HG02970 (cell line): ENCODE data around the gene CCSAP.
"Not testable (repeated sequence)": the region's sequence is repeated elsewhere in the genome, so short reads cannot be mapped to it uniquely, and the experiment has no call there.

ENCODE experiments used
- ATAC-seq: cut with Tn5 transposase; IDR thresholded peaks from one replicate; pipeline ENCODE4 v1.9.1; 2021; ENCODE audit warnings: mild to moderate bottlenecking, moderate library complexity, moderate number of reproducible peaks; ENCODE audit not compliant: unreplicated experiment, low FRiP score

The CCSAP gene

GRCh38 chr1:229342656-229343569 lies at the start of gene CCSAP:
TSS of gene CCSAP (minus strand) at chr1:229343047. CDS start at chr1:229342465, 582 bp downstream.
- ATAC-seq = peak; percentile 31

- ATAC-seq = no peak
Observed at GRCh38 chr1:229390130-229390529, 47.3 kb upstream of the CCSAP start.

DNA sequence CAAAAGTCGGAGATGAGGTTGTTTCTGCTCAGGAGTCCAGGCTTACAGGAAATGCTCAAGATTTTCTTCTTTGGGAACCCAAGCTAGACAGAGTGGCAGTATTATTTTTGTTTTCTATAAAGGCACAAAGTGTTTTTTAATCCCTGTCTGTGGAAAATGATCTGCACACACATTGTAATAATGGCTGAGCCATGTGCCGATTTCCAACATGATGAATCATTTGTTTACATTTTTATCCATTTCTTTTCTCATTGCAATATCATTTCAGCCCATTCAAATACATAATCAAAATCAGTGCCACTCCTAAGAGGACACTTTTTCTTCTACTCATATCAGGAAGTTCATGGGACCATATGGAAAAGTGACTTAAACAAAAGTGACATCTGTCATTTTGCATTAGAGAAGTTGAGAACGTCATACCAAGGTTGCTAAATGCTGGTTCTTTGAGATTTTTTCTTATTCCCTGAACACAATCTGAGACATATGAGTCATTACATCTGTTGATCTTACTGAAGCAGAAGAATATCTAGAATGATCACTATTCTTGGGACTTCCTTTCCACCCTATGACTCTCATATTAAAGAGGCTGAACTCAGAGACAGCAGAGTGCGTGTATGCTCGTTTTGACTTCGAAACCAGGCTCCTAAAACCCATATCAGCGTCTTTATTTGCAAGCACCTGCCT lies 46.2 kb upstream of the CCSAP start:
- ATAC-seq = no peak

DNA sequence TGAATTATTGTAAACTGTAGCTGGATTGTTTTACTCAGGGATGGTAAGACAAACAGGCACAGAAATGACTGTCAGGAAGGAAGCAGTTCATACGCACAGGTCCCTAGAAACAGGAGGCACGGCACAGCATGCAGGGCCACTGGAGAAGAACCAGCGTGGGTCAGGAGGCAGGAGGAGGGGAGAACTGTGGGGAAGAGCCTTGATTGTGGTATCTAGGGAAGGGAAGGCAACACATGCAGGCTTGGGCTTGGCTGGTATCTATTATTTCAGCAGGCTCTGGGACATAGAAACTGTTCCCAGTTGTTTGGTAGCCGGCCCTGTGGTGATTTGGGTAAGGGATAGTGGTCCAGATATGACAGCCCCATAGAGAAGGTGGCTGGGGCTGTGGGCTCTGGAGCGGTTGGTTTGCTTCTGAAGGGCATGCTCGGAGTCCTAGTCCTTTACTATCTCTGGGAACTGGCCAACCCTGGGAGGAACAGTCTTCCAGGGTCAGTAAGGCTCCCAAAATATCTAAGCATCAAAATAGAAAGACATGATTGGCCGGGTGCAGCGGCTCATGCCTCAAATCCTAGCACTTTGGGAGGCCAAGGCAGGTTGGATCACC lies 43.1 kb upstream of the CCSAP start:
- ATAC-seq = no peak

- ATAC-seq = no peak
Observed at GRCh38 chr1:229384822-229385221, 42.0 kb upstream of the CCSAP start.

DNA sequence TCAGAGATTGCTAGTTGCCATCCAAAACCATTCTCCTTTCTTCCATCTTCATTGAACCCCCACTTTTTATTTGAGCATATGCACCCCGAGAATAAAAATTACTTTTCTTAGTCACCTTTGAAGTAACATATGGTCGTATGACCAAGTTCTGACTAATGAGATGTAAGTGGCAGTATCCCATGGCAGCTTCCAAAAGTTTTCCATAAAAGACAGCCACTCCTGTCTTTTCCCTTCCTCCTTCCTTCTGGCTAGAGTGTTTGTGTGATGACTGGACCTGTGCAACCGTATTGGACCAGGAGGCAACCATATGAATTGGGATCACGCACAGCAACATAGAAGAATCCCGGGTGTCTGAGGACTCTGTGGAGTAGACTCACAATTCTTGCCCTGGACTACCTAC lies 41.1 kb upstream of the CCSAP start:
- ATAC-seq = no peak

DNA sequence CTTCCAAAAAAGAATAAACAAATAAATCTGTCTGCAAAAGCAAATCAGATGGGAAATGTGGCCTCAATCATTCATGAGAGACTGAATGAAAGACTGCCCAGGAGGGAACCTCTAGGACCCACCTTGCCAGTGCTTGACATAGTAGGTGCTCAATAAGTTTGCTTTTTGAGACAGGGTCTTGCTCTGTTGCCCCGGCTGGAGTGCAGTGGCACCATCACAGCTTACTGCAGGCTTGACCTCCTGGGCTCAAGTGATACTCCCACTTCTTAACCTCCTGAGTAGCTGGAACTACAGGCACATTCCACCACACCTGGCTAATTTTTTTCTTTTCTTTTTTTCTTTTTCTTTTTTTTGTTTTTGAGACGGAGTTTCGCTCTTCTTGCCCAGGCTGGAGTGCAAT lies 40.3 kb upstream of the CCSAP start:
- no peak for ATAC-seq

DNA sequence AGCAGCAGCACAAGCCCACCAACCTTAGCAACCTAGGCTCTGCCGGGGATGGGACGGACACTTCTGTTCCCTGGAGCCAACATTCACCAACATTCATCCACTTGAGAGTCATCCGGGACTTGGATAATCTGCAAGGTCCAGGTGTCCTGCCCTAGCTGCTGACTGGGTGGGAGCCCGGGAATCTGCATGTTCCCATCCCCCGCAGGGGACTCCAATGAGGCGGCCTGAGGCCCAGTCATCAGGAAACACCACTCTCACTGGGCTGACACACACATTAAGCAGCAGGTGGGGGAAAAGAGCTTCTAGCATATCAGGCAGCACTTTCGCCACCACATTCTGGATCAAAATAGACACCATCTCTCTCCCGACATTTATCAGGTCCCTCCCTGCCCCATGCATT lies 38.4 kb upstream of the CCSAP start:
- no peak for ATAC-seq

GRCh38 chr1:229380536-229381160 lies 37.8 kb upstream of the CCSAP start:
- no peak for ATAC-seq

DNA sequence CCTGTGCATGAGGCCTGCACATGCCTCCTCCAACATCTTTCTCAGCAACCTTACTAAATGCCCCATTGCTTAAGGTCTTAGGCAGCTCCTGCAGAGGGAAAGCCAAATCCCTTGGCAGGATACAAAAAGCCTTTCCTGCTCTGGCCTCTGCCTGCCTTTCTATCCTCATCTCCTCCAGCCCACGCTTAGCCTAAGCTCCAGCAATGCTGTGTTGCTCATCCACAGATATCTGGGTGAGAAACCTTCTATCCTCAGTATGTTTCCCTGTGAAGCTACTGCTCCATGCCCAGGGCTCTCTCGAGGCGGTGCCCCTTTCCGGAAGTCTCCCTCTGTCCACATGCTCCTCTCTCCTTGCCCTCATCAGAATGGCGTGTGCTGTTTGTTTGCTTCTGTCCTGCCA lies 37.0 kb upstream of the CCSAP start:
- ATAC-seq = no peak

DNA sequence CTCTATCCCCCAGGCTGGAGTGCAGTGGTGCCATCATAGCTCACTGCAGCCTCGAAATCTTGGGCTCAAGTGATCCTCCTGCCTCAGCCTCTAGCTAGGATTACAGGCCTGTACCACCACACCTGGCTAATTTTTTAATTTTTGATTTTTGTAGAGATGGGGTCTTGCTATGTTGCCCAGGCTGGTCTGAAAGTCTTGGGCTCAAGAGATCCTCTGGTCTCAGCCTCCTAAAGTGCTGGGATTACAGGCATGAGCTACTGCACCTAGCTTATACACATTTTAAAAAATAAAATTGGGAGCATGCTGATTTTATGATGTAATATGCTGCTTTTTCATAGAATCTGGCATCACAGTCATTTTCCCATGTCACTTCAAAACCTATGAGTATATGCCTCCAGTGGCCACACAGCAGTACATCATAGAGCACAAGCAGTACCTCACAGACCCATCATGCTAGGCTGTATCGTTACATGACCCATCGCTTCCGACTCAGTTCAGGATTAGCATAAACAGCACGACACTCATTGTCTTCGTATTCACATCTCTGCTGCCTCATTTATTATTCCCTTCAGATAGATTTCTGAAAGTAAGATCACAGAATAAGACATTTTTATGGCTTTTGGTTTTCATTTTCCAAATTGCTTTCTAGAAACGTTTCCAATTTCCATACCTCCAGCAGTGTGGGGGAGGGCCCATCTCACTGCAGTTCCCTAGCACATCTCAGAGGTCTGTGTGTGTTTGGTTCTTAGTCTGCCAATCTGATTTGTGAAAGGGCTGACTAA lies 35.9 kb upstream of the CCSAP start:
- no peak for ATAC-seq

DNA sequence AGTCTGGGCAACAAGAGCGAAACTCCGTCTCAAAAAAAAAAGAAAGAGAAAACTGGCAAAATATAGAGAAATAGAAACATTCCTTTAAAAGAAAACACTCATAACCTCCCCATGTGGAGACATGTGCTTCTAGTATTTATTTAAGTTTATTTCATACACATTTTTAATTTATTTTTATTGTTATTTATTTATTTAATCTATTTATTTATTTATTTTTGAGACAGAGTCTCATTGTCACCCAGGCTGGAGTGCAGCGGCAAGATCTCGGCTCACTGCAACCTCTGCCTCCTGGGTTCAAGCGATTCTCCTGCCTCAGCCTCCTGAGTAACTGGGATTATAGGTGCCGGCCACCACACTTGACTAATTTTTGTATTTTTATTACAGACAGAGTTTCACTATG lies 35.2 kb upstream of the CCSAP start:
- not testable (repeated sequence) for ATAC-seq

DNA sequence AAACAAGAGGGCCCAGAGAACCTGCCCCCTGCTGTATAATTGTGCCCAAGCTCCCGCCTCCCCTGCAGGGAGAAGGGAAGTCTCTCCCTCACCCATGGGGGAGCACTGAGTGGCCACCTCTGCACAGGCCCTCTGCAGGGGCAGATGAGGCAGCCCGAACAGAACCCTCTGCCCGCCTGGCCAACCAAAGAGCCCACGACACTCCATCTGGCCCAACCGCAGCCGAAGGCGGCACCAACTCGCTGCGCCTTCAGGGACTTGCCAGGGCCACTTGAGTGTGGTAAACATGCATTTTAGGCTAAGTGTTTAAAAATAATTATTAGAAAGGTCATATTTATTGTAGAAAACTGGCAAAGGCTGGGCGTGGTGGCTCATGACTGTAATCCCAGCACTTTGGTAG lies 34.6 kb upstream of the CCSAP start:
- ATAC-seq = no peak

DNA sequence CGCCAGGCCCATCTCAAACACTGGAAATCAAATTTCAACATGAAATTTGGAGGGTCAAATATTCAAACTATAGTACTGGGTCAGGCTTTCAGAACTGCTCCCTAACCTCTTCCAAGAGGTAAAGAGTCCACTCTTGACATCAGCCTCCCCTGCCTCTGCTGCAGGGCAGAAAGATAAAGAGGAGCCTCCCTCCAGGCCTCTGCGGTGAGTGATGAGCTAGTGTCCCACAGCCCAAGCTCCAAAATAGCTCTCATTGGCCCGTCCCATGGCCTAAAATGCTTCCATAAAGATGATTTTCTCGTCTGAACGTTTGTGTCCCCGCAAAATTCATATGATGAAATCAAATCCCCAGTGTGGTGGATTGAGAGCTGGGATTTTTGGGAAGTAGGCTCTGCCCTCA lies 33.7 kb upstream of the CCSAP start:
- no peak for ATAC-seq

DNA sequence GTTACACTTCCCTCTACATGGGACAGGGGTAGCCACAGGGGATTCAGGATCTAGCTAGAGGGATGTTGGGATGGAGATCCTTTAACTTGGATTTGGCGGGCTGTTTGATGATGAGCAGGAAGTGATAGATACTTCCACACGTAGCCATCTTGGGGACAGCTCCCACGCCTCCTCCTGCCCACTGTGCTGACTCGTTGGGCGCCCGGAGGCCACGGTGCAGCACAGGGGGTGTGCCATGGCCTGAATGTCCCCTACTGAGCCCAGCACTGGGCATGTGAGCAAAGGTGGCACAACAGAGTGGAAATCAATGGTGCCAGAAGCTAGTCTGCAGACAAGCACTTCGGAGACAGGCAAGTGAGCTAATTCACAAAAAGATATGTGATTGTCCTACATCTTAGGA lies 31.6 kb upstream of the CCSAP start:
- no peak for ATAC-seq

DNA sequence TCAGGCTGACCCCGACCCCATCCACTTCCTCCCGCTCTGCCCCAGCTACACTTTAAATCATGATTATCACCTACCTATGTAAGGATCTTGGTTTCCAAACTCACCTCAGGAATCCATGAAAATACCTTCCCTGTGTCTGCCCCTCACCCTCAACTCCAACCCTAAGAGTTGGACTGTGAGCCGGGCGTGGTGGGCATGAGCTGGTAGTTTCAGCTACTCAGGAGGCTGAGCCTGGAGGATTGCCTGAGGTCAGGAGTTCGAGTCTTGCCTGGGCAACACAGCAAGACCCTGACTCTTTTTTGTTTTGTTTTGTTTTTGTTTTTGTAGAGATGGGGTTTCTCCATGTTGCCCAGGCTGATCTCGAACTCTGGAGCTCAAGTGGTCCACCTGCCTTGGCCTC lies 30.5 kb upstream of the CCSAP start:
- no peak for ATAC-seq

- ATAC-seq = no peak
Observed at GRCh38 chr1:229372251-229372650, 29.4 kb upstream of the CCSAP start.

DNA sequence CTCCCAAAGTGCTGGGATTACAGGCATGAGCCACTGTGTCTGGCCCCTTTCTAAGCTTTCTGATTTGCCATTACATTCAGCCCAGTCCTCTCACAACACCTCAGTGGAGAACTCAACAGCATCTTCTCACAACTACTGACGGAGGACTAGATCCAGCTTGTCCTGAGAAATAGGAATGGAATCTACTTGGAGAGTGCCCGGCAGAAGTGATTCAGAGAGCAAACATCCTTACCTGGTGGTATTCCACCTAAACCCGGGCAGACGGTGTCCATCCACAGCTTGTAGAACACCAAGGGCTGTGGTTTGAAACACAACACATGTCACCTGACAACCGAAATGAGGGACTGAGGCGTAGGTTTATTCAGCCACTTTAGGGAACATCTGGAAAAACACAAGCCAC lies 28.8 kb upstream of the CCSAP start:
- ATAC-seq = no peak

- ATAC-seq = no peak
Observed at GRCh38 chr1:229370601-229371021, 27.8 kb upstream of the CCSAP start.

GRCh38 chr1:229368347-229368746 lies 25.5 kb upstream of the CCSAP start:
- ATAC-seq = no peak
